ENCODE data around the gene CORIN. TPM values are rescaled to one million over a fixed set of nuclear protein-coding genes. Genes with fewer than 3 reads are reported as not detected.

Gene CORIN
- total RNA-seq, 1 donor from 2014 or later = 0.62 TPM

DNA sequence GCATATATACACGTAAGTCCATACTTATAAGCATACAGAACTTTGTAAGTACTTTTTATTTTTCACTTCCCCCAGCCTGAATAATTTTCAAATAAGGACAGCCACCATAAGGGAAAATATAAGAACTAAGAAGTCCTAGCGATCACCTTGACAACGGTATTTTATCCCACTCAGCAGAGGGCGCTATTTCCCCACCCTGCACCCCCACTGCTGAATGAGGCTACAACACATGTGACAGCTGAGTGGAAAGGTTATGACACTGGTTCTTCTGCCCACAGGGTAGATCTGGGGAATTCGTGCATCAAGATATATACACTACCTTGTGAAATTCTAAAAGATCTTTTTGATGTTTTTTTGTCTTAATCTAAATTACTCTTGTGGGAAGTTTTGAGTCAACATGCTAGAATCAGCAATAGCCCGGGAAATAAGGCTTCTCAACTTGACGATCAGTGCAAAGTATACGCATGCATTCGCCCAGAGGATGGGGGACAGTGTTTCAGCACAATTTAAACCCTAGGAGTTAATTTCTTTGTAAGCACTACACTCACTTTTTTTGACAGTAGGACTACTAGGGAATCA, 151.5 kb downstream of the CORIN start:
- no peak for DNase-seq

DNA sequence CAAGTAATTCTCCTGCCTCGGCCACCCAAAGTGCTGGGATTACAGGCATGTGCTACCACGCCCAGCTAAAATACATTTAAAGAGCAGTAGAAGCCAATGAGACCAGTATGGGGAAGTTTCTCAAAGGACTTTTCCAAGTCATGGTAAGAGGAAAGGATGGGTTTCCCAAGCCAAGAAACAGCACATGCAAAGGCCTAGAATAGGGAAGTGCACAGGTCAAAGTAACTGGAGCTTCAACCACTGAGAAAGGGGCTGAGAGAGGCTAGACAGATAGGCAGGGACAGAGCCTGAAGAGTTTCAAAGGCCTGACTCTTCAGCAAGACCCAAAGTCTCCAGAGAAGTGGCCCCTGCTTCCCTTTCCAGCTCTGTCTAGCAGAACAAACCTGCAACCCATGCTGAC, 162.1 kb downstream of the CORIN start:
- DNase-seq = no peak

DNA sequence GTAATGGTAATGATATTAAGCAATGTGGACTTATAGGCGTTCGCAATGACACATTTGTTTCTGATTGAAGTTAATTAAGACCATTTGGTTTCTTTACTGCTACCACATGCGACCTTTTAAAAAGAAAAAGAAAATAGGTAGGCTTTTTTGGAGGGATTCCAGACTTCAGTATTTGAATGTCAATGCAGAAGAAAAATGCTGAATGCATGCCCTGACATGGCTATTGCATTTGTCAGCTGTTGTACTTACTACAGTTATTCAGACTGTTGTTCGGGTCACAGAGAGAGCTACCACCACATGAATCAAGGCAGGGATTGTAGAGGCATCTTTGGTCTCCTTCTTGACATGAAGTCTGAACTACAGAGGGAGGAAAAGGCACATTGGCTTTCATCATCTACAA, 163.7 kb downstream of the CORIN start:
- no peak for DNase-seq

DNA sequence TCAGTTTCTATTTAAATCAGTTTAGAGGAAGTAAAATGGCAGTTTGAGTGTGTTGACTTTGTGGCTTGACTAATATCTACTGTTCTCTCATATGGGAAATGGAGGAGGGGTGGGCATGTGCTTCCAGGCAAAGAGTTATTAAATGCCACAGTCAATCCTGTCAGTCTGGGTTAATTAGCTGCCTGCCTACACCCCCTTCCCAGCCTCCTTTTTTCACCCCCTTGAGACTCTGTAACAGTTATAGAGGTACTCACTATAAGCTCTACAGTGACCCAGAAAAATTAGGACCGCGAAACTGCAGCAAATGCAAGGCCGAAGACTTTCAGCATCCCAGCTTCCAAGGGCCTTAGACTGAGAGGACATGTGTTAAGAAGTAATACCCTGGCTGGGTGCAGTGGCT, 165.2 kb downstream of the CORIN start:
- DNase-seq = no peak

DNA sequence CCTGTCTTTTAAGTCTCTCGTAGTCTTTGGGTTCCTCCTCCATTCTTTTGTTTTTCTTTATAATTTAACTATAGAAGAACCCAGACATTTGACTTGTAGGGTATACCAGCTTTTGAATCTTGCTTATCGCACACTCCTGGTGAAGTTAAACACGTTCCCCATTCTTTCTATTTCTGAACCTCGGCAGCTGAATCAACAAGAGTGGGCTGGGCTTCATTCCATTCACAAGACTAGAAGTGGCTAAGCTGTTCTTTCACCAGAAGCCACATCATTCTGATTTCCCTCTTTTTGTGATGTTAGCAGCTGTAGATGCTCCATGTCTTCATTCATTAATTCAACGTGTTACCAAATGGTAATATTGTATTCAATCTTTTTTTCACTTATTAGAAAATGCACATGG, 167.9 kb downstream of the CORIN start:
- no peak for DNase-seq

DNA sequence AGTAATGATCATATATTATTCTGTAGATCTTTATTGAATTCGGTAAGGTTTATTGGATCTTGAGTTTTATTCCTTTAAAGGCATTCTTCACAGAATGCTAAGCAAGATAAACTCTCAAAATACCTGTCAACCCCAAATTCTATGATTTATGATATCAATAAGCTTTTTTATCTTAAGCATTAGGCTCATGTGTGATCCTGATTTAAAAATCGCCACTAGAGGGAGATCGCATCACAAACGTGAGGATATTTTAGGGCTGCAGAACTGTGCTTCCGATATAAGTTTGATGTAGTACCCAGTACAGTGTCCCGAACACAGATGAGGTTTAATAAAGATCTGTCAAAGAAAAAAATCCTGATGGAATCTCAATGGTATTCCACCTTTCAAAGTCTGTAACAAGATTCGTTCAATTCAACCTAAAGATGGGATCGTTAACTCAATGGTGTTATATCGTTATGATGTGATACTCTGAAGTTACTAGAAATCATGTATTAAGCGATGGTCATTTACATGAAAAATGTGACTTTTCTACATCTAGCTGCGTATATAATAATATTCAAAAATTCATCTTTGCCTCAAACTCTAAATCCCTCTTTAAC, 169.0 kb downstream of the CORIN start:
- no peak for DNase-seq

DNA sequence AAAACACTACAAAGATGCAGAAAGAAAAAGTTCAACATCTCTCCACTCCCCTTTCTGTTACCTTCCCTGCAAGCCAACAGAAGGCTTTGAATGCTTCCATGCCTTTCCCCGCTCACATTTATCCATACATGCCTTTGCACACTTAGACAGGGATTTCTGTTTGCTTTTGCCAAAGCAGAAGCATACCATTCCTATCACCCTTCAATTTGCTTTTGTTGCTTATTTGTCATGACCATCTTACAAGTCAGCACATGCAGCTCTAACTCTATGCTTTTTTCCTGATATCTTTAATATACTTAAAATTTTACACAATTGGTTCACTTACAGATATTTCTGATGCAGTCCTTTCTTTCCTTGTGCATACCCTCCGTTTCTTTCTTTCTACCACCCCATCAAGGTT, 169.6 kb downstream of the CORIN start:
- no peak for DNase-seq

DNA sequence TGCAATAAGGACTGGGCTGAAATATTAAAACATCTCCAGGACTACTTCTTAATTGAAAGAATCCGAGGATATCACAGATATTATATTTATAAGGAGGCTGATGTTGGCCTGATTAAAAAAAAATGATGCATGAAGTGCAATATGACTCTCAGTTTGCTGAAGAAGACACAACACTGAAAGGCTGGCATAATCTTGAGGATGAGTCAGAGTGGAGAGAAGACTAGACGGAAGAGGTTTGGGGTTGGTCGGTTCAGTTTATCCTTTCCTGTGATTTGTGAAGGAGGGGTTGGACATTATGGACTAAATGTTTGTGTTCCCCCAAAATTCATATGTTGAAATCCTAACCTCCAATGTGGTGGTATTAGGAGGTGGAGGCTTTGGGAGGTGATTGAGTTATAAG, 170.3 kb downstream of the CORIN start:
- DNase-seq = no peak

DNA sequence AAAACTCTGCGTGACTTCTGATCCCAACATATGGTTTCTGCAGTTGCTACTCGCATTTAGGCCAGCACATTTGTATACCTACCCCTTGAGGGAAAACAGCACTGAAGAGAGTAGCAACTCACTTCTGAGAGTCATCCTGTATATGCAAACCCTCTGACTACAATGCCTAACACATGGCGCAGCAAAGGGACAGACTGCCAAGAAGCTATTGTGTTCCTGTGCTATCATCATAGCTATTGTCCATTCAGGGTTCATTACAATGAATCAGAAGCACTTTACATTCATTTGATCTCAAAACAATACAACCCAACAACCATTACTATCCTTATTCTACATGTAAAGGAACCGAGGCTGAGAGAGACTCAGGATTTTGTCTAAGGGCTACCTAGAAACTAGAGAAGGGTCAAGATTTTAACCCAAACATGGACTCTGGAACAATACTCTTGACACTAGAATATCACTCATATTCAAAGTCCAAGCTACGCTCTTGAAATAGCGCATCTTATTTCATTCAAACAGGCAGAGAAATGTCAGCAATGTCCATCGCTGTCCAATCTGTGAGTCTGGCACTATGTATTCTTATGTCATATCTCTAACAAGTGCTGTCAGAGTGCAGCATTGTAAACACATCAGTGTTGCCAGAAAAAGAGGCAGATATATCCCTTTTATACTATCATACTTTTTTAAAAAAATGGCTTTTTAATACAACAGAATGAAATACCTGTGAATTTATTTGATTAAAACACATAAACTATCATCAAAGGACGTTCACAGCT, 173.6 kb downstream of the CORIN start:
- DNase-seq = no peak

DNA sequence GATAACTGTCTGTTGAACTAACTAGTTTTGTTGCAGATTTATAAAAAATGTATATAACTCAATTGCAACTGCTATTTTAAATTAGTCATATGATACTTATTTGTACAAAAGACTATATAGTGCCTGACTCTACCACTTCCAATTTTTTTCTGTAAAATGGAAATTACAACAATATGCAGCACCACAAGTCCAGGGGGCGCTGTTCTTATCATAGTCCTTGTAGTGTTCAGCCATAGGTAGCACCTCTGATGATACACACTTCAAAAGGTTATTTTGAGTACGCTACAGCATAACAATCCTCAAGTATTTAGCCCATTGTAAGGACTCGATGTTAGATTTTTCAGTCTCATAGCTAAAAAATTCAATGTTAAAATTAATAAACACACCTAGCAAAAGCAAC, 174.9 kb downstream of the CORIN start:
- DNase-seq = no peak

DNA sequence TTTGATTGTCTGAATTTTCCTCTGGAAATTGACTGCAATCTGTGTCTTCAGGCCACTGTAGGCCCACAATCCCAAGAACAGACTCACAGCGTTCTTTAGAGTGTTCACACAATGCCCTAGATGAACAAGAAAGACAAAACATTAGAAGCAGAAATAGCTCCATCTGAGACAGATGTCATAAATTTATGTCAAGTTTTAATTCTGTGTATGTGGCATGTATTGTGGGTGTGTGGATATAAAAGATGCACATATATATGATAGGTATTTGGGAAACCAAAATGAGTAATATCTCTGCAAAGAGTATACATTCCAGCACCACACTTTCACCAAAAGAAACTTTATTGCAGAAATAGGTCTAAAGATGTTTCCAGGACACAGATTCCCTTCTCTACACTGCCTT, 176.1 kb downstream of the CORIN start:
- DNase-seq = no peak

DNA sequence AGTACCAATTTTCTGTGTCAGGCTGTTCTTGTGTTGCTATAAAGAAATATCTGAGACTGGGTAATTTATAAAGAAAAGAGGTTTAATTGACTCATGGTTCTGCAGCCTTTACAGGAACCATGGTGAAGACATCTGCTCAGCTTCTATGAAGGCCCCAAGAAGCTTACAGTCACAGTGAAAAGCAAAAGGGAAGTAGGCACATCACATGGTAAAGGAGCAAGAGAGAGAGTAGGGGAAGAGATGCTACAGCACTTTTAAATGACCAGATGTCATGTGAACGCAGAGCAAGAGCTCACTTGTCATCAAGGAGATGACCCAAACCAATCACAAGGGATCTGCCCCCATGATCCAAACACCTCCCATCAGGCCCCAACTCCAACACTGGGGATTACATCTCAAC, 178.5 kb downstream of the CORIN start:
- DNase-seq = no peak

DNA sequence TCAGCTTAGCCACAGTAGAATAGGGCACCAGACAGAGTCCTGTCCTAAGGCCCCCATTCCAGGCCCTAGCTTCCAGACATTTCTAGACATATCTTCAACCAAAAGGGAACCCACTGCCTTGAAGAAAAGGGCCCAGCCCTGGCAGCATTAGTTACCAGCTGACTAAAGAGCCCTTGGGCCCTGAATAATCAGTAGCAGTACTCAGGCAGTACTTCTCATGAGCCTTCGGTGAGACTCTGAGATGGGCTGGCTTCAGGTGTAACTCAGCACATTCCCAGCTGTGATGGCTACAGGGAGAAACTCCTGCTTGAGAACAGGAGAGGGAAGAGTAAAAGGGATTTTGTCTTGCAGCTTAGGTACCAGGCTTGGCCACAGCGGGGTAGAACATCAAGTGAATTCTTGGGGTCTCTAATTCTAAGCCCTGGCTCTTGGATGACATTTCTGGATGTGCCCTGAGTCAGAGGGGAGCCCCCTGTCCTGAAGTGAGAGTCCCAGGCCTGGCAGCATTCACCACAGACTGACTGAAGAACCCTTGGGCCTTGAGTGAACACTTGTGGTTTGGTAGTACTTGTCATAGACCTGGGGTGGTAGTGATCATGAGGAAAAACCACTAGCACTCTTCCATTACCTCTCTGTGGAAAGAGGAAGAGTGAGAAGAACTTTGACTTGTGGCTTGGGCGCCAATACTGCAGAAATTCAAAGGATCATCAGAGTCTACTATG, 182.7 kb downstream of the CORIN start:
- no peak for DNase-seq

DNA sequence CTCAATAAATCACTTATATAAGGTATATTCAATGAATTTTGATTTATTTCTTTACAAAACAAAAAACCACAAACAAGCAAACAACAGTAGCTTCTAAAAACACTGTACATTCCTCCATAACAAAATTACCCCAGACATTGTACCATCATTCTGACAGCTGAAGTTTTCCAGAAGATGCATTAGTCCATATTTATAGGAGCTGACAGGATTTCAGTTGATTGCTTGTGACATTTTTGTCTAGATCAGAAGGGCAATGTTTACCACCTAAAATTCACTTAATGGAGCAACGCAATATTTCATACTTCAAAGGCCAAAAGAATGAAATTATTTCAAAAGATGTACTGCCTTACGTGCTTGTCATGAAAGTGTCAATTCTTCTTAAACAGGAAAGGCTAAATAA, 185.8 kb downstream of the CORIN start:
- DNase-seq = no peak

DNA sequence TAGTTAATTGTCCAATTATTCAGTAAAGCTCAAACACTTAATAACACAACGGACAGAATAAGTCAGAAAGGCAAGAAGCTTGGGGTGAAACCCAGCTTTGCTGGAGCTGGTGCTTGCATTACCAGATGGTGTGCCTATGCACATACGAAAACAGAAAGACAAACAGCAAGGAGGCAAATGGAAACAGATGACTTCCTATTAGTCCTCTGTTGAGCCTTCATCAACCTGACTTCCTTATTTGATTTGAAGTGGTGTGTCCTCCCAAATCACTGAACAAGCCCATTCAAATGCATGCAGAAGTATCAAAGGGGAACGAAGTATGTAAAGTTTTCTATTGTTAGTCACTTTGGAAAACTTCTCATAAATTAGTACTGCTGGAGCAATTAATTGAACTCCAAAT, 186.6 kb downstream of the CORIN start:
- no peak for DNase-seq

DNA sequence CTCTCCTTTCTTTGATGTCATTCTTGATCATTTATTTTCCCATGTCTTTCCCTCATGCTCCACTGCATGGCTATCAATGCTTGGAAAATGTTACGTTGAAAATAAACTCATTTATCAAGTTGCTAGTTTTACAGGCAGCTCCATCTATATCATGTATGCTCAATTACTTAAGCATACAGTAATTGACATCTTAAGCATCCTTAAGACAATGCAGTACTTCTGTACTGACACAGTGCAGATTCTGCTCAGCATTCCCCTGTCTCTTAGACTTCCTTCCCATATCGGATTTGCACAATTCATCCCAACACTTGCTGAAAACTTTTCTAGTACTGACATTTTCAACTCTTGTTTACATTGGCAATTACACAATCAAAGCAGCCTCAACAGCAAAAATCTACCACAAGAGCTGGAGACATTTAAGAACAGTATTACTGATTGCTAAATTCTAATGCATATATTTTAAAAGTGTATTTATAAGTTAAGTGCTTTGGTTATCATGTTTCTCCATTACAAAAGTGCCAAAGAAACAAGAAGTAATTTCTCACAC, 187.2 kb downstream of the CORIN start:
- DNase-seq = no peak

DNA sequence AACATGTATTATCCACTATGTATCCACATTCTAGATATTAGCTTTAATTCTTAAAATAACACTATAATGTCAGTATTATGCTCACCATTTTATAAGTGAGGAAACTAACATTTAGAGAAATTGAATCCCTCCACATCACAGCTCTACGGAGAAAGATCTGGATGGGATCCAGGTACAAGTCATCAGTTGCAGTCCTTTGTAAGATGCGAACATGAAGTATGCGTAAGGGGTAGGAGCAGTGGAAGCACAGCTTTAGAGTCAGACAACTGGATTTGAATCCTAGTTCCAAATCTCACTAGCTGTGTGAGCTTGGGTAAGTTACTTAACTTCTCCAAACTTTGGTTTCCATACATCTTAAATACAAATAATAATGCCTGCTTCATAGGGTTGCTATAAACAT, 190.3 kb downstream of the CORIN start:
- no peak for DNase-seq

DNA sequence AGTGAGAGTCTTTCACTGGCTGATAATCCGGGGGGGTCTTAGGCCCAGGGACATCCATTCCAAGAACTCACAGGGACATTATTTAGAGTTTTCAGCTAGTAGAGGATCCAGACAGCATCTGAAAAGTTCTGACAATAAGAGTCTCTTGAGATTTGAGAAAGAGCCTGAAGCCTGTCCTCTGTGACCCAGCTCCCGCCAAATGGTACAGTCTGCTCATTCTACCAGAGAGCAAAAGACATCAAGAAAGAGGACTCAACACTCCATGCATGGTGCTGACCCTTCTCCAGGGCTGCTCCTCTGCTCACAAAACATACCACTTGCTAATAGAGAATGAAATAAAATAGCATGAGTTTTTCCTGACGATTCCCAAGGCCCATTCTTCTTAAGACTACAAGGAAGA, 190.8 kb downstream of the CORIN start:
- DNase-seq = no peak

DNA sequence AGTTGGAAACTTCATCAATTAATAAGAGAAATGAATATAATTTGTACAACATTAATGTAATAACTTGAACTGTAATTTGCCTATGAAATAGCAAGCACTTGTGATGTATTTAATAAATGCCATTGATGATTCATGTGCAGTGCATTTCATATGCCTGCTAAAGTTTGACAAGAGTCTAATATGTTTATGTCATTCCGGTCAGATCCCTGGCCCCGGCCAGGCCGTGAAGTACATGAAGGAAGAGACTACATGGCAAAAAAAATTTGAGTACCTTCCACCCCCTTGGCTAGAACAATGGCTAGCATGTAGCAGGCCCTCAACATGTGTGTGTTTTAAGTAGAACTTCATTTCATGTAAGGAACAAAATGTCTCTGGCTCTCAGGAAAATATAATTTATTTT, 191.5 kb downstream of the CORIN start:
- DNase-seq = no peak

DNA sequence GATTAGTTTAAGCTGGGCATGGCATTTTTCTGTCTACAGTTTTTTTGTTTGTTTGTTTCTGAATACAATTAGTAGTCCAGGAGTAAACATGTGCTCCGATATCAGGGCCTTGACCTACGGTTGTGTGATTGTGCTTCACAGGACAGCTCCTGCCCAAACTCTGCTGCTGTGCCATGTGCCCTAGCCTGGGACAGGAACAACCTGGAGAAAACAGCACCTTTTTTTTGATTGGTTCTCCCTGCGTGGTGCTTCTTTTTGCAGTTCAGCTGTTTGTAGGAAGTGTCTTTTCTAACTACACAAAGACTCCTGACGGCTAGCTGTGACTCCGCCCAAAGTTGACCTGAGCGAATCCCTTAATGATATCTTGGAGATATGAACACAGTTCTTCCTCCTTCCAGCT, 194.0 kb downstream of the CORIN start:
- no peak for DNase-seq

DNA sequence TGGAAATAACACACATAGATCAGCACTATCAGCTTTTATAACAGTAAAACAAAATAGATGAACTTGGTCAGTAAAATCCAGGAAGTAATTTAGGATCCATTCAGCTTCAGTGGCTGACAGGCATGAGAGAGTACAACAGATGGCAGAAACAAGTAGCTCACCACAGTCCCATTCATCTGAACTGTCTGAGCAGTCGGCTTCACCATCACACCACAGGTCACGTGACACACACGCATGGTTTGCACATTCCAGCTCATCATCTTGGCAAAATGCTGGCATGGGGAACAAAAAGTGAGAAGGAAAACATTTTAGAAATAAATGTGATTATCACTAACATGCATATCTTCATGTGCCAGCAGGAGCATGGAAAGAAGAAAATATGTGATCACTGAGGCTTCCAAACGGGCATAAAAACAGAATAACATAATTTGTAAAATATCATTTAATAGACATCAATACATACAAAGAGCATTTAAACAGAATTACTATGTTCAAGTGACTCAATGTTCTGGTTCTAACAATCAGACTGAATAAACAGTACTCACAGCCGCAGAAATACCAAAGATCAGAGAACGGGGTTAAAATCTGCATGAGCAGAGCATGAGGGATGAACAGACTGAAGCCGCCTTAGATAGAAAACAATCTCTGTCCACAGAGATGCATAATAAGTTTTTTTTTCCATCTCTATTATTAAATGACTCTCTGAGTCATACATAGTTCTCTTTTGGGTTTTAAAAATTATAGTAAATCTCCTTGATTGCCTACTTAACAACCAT, 194.7 kb downstream of the CORIN start:
- no peak for DNase-seq

DNA sequence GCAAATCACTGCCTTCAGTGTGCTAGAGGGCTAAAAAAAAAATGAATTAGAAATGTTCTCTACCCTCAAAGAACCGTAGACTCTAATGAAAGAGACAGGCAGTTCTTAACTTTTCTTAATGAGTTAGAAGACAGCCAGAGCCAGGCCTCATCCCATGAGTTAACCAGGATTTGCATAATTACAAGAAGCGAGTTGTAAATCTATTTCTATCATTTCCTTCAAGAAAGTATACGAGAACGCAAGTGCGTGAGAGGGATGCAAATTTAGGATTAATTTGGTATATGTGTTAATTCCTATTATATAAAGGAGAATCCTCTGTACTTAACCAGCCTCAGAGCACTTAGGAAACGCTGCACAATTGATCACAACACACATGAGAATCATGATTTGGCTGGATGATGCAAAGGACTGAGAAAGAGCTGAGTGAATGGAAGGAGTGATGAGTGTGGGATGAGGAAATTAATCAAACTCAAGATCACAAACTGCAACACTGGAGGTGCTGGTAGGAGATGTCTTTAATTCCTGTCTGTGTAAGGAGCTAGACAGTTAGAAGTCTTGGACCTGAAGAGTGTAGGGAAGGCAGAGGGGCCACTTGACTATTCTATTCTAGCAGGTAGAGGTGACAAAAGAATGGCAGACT, 195.6 kb downstream of the CORIN start:
- DNase-seq = no peak
